COR-L47 (cell line): ENCODE results near the gene NRARP.

Experiments
- DNase-seq: peaks from one replicate; lab custom pipeline; 2025; lab: John Stamatoyannopoulos, UW

Gene NRARP

DNA sequence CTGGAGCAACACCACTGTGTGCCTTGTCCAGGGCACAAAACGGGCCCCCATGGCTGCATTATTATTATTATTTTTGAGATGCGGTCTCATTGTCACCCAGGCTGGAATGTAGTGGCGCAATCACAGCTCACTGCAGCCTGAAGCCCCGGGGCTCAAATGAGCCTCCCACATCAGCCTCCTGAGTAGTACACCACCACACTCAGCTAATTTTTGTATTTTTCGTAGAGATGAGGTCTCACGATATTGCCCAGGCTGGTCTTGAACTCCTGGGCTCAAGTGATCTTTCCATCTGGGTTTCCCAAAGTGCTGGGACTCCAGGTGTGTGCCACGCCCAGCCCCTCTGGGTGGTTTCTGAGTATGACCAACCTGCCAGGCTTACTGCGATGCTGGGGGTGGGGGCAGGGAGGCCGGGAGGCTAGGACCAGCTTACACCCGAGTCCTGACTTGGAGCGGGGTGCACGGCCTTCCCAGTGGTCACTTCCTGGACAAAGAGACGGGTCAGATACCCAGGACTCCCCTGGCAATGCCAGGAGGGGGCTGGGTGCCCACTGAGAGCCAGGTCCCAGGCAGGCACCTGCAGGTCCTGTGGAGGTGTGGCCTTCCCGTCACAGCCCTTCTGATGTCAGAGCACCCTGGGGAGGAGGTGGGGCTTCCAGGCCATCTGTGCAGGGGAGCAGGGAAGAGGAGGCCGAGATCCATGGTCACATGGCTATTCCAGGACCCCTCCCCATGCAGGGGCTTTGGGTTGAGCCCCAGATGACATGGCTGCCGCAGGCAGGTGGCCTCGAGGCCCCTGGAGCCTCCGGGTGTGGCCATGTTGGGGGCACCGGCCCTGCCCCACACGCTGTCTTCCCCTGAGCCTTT, 8.3 kb upstream of the NRARP start:
- DNase-seq = no peak

DNA sequence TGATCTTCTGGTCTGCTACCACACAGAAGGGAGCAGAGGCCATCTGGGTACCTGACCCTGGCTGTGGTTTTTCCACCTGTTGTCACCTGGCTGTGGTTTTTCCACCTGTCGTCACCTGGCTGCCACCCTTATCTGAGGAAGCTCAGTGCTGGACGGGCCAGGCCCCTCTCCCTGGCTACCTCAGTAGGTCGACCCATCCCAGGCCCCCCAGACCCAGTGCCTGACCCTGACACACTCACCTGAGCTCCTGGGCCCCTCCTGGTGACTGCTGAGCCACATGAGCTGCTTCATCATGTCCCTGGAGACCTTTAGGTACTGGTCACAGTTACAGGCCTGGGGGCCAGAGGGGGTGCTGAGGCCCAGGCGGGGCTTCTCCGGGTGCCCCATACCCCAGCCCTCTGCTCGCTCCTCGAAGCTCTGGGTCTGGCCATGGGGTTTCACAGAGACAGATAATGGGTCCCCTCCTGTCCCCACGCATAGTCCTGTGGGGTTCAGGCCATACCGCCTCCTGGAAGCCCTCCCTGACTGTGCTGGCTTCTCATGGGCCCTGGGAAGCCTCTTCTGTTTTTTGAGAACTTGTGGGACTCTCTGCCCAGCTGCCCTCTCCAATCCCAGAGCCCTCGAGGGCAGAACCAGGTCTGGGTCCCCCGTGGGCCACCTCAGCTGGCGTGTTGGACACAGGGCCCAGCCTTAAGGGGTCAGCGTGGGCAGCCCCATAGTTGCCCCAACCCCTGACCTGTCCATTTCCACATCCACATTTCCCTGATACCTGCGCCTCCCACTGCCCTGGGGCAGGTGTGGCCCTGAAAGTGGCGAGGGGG, 7.5 kb upstream of the NRARP start:
- no peak for DNase-seq

DNA sequence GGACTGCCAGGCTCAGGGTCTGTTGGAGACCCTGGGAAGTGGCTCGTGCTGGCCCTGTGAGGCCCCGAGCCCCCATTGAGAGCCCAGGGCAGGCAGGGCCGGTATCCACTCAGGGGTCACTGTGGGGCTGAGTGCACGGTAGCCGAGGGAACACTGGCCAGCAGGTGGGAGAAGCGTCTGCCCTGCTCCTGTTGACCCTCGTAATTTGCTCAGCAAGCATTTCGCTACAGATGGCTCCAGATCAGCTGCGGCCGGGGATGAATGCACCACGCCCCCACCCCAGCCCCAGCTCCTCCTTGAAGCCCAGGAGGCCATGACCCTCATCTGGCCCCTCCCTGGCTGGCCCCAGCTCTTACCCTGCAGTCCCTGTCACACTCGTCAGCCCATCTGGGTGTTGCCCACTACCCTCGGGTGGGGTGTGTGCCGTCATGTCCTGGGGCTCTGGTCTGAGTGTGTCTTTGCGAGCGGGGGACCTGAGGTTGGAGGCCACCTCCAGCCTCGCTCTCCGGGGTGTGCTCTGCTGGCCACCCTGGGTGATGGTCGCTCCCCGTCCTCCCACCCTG, 6.1 kb upstream of the NRARP start:
- DNase-seq = no peak

DNA sequence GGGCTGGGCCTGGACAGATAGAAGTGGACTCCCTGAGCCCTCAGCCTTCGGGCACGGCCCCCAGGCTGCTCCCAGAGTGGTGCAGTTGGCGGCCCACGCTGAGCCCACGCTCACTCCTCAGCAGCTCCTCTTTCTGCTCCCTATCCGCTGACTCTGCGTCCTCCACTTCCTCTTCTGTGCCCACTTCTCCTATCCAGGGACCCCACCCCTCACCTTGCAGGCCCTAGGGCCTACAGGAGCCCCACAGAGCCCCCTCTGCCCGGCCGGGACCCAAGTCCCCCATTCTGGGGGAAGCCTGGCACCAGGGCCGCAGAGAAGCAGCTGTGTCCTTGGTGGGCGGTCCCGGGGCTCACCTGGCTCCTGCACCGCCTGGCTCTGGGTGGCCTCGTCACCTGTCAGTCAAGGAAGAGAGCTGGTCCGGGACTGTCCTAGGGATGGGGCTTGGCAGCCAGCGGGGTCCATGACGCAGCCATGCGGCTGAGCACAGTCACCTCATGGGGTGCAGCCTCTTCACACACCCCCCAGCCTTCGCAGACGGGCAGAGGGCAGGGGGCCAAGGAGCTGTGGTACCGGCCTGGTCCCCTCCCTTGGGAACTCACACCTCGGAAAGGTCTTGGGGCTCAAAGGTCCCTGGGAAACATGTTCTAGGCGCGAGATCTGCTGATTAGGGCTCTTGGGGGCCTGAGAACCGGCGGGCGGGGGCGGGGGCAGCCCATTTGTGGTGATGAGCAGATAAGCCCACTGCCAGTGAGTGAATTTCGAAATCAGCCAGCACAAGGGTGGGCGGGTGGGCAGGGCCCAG, 5.4 kb upstream of the NRARP start:
- no peak for DNase-seq

DNA sequence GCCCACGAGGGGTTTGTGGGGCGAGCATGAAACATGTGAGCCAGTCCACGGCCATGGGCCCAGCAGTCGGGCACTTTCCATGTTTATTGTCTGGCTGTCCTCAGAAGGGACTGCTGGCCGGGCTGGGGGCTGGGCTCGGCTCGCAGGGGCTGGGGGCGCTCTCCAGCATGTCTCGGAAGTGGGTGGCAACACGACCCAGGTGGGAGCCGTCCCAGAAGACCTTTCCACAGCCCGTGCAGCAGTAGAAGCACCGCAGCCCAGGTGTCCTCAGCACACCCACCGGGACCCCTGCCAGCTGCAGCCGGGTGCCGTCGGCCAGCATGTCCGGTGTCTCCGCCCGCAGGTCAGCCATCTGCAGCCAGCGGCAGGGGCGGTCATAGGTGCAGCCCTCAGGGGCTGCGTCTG, 4.8 kb upstream of the NRARP start:
- DNase-seq = no peak

DNA sequence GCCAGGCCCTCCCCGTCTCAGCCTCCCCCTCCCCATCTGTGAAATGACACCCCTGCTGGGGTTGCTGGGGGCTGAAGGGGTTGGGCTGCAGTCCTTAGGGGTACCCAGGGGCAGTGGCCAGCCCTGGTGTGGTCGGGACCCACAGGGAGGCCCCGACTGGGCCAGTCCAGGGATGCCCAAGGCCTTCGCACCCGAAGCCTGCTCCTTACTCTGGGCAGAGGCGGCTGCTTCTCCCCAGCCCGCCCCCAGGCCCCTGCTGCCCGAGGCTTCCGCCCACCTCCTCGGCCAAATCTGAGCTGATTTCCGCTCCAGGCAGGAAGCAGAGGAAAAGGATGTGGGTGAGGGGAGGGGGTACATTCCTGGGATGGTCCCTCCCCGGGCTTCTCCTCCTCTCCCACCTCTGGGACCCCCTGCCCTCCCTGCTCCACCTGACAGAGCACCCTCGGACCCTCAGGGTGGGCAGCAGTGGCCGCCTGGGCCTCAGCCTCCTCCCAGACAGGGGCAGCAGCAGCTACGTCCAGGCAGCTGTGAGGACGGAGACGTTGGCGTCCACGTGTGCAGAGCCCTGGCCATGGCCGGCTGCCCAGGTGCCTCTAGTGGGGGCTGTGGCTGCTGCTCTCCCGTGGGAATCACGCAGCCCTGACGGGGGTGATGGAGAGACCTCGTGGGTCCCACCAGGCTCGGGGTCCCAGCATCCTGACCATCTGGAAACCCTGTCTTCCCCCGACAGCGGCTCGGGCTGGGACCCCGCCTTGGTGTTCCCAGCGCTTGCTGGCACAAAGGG, 4.2 kb upstream of the NRARP start:
- no peak for DNase-seq

DNA sequence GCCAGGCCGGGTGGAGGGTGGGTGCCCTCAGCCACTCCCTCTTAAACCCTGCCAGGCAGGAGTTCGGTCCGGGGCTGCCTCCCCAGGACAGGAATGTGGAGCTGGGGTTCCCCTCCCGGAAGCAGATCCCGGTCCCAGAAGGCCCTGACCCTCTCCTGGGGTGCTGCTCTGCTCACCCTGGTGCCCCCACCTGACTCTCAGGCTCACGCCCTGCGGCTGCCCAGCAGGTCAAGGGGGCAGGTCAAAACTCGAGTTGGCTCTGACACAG, 3.7 kb upstream of the NRARP start:
- DNase-seq = no peak

DNA sequence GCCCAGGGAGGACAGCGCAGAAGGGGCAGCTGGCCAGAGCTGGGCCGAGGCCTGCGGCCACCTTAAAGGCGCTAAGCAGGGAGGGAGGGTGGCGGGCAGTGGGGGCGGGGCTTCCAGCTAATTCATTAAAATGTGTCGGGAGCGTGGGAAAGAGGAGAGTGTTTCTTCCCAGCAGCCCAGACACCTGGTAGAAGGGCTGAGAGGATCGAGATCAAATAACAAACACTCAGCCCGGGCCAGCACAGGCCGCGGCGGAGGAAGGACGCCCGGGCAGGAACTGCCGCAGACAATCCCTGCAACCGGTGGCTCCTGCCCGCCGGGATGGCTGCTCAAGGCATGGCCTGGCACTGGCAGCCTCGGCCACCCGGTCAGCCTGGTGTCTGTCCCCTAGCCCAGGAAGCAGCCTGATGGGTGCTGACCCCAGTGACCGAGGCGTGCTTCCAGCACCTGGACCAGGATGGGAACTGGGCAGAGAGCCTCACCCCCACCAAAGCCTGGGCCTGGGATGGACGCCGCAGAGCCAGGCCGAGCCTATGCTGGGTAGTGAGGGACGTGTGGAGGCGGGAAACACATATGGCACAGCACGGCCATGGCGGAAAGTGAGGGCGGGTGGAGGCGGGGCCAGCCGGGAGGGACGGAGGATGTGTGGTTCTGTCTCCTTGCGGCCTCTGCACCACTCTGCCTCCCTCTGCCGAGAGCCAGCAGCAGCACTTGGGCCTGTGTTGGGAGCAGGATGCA, 3.2 kb upstream of the NRARP start:
- DNase-seq = no peak

DNA sequence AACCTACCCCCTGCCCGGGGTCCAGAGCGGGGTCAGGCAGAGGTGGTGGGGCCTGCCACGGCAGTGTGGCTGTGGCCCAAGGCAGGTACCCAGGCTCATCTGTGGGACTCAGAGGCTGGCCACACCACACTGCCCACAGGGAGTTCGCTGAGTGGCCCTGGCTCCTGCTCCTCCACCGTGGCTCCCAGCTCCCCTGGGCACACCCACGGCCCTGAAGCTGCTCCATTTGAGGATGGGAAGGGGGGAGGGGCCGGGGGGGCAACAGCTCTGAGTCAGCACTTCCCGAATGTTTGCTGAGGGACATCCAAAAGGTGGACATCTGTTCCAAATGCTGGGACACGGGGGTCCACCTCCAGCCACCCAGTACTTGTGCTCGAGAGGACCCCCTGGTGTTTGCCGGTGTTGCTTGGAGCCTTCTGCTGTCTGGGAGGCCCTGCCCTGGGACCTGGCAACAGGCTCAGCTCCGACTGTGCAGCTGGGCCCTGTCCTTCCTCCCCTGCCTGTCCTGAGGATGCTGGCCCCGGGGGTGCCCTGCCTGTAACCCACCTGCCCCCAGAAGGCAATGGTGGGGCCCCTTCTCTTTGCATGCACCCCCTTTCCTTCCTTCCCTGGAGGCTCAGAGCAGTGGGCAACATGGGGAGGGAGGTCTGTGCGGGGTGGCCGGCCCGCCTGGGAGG, 2.5 kb upstream of the NRARP start:
- no peak for DNase-seq

DNA sequence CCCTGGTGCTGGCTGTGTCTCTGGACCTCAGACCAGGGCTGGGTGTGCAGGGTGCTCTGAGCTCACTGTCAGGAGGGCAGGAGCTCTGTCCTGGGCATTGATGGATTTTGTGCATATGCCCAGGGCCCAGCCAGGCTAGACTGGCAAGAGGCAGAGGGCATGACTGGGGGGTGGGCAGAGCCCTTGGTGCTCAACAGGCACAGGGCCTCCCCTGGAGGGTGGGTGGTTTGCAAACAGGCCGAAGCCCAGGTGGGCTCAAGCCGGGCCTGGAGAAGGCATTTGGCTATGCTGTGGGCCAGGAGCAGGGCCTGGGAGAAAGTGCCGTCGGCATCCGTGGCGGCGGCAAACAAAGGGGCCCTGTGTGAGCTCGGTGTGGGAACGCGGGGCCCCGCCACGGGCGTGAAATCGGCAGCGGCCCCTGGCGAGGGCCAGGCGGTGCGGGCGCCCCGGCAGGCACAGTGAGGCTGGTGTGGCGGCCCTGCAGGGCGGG, 1.9 kb upstream of the NRARP start:
- no peak for DNase-seq

DNA sequence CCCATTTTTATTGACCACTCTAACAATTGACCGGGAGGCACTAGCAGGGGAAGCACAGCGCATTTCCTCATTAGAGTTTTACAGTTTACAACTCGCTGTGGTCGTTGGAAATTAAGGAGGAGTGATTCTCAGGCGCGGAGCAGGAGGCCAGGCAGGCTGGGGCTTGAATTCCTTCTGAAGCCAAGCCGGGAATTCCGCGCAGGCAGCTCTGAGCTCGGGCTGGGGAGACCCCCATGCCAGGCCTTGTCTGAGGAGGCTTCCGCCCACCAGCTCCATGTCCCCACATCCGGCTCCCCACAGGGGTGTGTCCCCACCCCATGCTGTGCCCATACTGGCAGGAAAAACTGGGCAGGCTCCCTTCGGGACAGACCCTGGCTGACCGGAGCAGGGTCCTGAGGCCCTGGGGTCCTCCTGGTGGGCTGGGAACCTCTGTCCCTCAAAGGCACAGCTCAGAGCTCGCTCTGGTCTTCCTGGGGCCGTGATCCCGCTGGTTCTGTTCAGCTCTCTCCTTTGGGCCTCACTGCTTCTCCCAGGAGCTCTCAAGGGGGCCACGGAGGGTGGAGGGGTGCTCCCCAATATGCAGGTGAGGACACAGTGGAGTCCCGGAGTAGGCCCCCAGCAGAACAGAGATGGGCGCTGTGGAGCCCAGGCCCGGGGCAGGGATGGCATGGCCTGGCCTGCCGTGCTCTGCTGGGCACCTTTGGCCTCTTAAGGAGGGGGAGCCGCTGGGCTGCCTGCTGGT, 1.3 kb upstream of the NRARP start:
- no peak for DNase-seq

DNA sequence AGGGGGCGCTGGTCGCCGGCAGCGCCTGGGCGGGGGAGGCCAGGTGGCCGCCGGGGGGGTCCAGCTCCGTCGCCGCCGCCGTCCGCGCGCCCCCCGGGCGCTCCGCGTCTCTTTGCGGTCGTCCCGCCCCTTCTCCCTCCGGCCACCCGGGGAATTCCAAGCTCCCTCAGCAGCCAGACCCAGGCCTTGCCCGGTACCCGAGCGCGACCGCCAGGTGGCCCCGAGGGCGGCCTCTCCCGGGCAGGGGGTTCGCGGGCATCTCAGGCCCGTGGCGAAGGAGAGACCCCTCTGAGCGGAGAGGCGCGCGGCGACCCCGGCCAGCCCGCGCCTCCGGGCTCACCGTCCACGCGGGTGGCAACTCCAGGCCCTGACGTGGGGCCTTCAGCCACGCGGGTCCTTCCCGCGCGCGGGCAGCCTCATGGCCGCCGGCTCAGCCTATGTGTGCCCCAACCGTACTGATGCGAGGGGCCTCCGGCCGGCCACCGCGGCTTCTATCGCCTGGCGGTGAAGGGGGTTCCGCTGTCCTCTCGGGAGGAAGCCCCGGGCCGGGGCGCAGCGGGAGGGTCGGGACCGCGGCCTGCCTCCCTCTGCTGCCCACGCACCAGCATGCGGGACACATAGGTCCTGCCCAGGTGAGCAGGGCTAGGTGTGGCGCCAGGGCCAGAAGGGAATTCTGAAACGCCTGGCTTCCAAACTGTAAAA, 529 bp upstream of the NRARP start:
- peak; percentile 73 for DNase-seq

DNA sequence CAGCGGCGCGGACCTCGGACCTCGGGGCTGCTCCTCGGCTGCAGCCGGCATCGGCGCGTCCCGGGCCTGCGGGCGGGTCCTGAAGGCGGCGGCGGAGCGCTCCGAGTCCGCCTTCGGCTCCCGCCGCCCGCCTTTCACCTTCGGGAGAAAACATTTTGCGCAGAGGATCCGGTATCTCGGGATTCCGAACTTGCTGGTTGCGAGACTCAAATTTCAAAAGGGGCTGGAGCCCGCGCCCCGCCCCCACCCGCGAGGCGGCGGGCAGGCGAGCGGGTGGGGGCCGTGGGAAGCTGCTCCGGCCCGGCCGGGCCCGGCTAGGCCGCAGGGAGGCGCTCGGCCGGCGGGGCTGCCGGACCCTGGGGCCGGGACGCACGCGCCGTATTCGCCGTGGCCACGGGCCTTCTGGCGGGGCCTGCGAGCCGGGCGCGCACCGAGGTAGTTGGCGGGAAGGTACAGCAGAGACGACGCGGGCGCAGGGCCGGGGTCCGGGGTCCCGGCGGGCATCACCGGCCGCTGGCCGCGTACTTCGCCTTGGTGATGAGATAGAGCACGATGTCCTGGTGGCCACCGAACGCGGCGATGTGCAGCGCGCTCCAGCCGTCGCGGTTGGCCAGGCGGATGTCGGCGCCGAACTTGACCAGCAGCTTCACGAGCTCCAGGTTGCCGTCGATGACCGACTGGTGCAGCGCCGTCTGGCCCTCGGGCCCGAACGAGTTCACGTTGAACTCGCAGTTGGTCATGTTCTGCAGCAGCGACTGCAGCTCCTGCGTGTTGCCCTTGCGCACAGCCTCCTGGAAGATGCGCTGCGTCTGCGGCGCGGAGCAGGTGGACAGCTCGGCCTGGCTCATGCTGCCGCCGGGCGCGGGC, 757 bp downstream of the NRARP start:
- DNase-seq = peak; percentile 41

DNA sequence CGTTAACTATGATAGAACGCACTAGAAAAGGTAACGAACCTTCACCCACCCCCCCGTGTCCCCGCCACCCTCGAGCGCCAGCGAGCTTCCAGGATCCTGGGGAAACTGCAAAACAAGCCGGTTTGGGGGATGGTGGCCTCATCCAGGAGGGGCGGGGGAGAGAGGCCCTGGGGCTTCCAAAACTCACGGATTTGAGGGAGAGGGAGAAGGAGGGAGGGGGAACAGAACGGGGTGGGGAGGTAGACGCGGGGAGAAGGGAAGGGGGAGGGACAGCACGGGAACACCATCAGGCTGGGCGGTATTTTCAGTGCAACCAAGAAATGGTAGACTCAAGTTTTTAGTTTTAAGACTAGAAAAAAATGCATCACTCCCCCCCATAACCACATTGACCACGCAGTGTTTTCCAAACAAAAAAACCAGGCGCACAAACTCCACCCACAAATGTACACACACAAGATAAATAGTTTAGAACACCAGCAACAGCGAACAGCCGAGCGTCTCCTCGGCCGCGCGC, 1.4 kb downstream of the NRARP start:
- peak; percentile 14 for DNase-seq

DNA sequence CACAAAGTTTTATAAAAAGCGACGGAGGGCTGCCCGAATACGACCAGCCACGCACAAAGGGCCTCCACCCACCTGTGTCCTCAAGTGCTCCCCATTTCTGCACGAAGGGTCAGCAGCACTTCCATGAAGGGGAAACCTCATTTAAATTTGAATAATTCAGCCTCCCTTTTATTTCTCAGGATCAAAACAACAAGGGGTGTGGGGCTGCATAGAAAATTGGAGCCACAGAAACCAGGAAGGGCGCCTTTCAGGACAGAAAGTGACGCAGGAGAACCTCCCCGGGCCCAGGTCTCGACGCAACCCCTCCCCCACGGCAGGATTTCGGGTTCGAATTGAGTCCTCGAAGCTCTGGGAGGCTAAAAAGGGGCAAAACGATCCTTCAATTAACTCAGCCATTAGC, 2.1 kb downstream of the NRARP start:
- no peak for DNase-seq

DNA sequence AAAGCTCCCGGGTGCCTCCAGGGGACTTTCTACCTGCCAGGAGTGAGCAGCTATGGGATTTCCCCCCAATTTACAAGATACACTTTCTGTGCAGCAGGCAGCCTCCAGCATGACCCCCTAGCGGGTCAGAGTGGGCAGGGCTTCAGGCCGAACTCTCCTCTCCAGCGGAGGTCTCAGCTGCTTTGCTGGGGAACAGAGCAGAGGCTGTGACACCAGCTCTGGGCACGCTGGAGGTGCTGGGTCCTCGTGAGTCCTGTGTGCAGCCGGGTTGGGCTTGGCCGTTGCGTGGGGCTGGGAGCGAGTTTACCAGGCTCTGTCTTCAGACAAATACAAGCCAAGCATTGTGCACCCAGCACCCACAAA, 2.9 kb downstream of the NRARP start:
- no peak for DNase-seq

DNA sequence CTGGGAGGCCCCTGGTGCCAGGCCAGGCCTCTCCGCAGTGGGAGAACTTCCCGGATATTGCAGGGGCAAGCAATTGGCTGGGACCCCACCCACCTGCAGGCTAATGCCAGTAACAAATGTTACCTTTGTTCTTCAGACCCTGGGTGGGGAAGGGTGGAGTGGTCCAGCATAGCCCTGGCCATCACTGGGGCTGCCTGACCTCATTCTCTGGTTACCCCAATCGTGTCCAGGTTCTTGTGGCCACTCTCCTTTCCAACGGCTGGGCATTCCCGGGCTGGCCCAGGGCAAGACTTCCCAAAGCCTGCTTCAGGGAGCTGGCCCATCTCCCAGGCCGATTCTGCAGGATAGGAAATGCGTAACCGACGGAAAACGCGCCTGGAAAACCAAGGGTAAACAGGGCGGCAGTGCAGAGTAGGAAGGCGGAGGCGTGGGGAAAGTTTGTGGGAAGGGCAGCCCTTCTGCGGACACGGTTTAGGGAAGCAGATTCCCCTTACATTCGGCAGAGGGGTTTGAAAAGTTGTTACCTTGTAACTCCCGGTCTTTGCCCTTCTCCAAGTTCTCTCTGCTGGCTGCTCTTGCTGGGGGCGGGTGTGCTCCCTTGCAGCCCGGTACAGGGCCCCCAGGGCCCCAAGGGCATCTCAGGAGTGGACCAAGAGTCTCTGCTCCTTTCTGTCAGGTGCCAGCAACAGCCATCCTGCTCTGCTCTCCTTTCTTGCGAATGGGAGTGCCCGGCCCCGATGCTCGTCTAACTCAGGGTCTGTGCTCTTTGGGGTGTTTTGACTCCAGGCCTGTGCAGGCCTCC, 3.5 kb downstream of the NRARP start:
- DNase-seq = no peak
